Neural progenitor cell (in vitro differentiated cells): ENCODE results near the gene DNAJC22.
A peak's percentile ranks its signal among the peaks of the same experiment; 100 is the strongest.

Source experiments
- EZH2 ChIP-seq: fragments of 200-600 bp; sonication (generic); IDR thresholded peaks from 2 replicates; pipeline ENCODE4 v1.6.1; 2017; ENCODE audit warnings: antibody characterized with exemption, mild to moderate bottlenecking, moderate library complexity
- EZH2phosphoT487 ChIP-seq: fragments of 200-600 bp; sonication (generic); IDR thresholded peaks from 2 replicates; pipeline ENCODE4 v1.6.1; 2017; ENCODE audit warnings: antibody characterized with exemption
- TF ChIP-seq, protein P1 (sequence below): fragments of 200-600 bp; sonication (generic); IDR thresholded peaks from 2 replicates; pipeline ENCODE4 v1.5.1; 2017; ENCODE audit warnings: antibody characterized with exemption, mild to moderate bottlenecking

GRCh38 chr12:49366652-49367380 is 20.1 kb downstream of the DNAJC22 start:
- TF ChIP-seq, protein P1, sequence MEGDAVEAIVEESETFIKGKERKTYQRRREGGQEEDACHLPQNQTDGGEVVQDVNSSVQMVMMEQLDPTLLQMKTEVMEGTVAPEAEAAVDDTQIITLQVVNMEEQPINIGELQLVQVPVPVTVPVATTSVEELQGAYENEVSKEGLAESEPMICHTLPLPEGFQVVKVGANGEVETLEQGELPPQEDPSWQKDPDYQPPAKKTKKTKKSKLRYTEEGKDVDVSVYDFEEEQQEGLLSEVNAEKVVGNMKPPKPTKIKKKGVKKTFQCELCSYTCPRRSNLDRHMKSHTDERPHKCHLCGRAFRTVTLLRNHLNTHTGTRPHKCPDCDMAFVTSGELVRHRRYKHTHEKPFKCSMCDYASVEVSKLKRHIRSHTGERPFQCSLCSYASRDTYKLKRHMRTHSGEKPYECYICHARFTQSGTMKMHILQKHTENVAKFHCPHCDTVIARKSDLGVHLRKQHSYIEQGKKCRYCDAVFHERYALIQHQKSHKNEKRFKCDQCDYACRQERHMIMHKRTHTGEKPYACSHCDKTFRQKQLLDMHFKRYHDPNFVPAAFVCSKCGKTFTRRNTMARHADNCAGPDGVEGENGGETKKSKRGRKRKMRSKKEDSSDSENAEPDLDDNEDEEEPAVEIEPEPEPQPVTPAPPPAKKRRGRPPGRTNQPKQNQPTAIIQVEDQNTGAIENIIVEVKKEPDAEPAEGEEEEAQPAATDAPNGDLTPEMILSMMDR: peak; percentile 37
- TF ChIP-seq EZH2 (no peak), EZH2phosphoT487 (no peak)
